HL-60 (cell line): Measurements from ENCODE around the gene CPLX3.

Experiments
- POLR2AphosphoS5 ChIP-seq: IDR thresholded peaks from 2 replicates; pipeline ENCODE4 v1.6.1; 2012; ENCODE audit warnings: low read depth
- REST ChIP-seq: IDR thresholded peaks from 2 replicates; pipeline ENCODE4 v1.6.1; 2012; ENCODE audit warnings: low read depth; ENCODE audit not compliant: insufficient replicate concordance
- TF ChIP-seq, protein P1 (sequence below): IDR thresholded peaks from one replicate; pipeline ENCODE4 v1.5.1; 2011; ENCODE audit warnings: low read length, control low read depth, inconsistent platforms; ENCODE audit not compliant: insufficient read depth

DNA sequence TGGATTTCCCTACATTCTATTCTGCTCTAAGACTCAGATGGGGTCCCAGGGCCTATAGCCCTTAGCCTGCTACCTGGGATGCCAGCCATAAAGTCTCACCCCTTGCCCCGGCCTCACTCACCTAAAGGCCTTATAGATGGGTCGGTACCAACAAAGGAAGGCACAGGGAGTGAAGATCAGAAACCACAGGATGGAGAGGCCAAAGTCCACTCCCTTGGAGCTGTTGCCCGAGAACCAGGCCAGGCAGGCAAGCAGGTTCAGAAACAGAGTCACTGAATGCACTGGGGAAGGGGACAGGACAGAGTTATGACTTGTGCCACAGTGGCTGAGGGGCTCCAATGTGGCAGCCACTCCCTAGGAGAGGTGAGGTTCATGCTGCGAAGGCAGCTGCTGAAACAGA lies 24.0 kb downstream of the CPLX3 start:
- TF ChIP-seq POLR2AphosphoS5 (no peak), REST (no peak)
- TF ChIP-seq, protein P1, sequence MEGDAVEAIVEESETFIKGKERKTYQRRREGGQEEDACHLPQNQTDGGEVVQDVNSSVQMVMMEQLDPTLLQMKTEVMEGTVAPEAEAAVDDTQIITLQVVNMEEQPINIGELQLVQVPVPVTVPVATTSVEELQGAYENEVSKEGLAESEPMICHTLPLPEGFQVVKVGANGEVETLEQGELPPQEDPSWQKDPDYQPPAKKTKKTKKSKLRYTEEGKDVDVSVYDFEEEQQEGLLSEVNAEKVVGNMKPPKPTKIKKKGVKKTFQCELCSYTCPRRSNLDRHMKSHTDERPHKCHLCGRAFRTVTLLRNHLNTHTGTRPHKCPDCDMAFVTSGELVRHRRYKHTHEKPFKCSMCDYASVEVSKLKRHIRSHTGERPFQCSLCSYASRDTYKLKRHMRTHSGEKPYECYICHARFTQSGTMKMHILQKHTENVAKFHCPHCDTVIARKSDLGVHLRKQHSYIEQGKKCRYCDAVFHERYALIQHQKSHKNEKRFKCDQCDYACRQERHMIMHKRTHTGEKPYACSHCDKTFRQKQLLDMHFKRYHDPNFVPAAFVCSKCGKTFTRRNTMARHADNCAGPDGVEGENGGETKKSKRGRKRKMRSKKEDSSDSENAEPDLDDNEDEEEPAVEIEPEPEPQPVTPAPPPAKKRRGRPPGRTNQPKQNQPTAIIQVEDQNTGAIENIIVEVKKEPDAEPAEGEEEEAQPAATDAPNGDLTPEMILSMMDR = no peak
